Kidney epithelial cell (primary cell): ENCODE measurements around the gene ENTPD2. TPM values are rescaled to one million over a fixed set of nuclear protein-coding genes. Genes with fewer than 3 reads are reported as not detected.
A peak's percentile ranks its signal among the peaks of the same experiment; 100 is the strongest.

Experiments
- DNase-seq: peaks from one replicate; pipeline ENCODE4 v3.0.0-alpha.2; 2010; ENCODE audit warnings: low read depth
- H3K27me3 ChIP-seq: 2 replicates; pipeline ENCODE4 v1.6.0; 2011; ENCODE audit warnings: low read length; ENCODE audit not compliant: control insufficient read depth, insufficient read depth
- H3K36me3 ChIP-seq: 2 replicates; pipeline ENCODE4 v1.5.1; 2011; ENCODE audit warnings: low read length; ENCODE audit not compliant: control insufficient read depth, insufficient read depth
- H3K4me3 ChIP-seq: 2 replicates; pipeline ENCODE4 v1.5.1; 2011; ENCODE audit warnings: low read depth, mild to moderate bottlenecking, control low read depth, low read length
- total RNA-seq: library from RNA; depleted of rRNA; stranded (reverse); fragments of >200 nt; gene quantifications from 2 replicates; pipeline ENCODE4 v1.2.3, GENCODE V29; 2015
- TF ChIP-seq, protein P1 (sequence below): IDR thresholded peaks from 2 replicates; pipeline ENCODE4 v1.5.1; 2011; ENCODE audit warnings: mild to moderate bottlenecking, moderate library complexity, low read length, control low read depth, inconsistent platforms; ENCODE audit not compliant: insufficient read depth, poor library complexity, severe bottlenecking

The ENTPD2 gene
- total RNA-seq, 1 donor from 2014 or later: 0.21 TPM

DNA sequence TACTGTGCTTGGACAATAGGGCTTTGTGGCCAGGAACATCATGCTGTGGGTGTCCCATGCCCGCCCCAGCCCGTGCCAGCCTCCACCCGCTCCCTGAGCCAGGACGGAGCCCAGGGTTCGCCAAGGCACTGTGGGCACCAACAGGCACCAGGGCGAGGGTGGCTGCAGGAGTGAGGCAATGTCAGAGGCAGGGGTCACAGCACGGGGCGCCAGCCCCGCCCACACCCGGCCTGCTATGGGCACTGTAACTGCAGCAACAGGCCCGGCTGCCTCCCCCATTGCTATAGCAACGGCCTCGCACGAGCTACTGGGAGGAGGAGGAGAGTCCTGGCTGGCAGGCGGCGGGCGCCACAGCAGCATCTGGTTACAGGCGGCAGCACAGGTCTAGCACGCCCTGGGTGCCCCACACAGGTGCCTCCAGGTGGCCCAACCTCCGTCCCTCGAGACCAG, 28.3 kb downstream of the ENTPD2 start:
- peaks cover 2% of the 10 kb centered on the region for H3K27me3 ChIP-seq
- TF ChIP-seq, protein P1, sequence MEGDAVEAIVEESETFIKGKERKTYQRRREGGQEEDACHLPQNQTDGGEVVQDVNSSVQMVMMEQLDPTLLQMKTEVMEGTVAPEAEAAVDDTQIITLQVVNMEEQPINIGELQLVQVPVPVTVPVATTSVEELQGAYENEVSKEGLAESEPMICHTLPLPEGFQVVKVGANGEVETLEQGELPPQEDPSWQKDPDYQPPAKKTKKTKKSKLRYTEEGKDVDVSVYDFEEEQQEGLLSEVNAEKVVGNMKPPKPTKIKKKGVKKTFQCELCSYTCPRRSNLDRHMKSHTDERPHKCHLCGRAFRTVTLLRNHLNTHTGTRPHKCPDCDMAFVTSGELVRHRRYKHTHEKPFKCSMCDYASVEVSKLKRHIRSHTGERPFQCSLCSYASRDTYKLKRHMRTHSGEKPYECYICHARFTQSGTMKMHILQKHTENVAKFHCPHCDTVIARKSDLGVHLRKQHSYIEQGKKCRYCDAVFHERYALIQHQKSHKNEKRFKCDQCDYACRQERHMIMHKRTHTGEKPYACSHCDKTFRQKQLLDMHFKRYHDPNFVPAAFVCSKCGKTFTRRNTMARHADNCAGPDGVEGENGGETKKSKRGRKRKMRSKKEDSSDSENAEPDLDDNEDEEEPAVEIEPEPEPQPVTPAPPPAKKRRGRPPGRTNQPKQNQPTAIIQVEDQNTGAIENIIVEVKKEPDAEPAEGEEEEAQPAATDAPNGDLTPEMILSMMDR: peak; percentile 10
- H3K4me3 ChIP-seq: no peak overlapping the region
- DNase-seq: no peak
- peaks cover 2% of the 10 kb centered on the region for H3K36me3 ChIP-seq

DNA sequence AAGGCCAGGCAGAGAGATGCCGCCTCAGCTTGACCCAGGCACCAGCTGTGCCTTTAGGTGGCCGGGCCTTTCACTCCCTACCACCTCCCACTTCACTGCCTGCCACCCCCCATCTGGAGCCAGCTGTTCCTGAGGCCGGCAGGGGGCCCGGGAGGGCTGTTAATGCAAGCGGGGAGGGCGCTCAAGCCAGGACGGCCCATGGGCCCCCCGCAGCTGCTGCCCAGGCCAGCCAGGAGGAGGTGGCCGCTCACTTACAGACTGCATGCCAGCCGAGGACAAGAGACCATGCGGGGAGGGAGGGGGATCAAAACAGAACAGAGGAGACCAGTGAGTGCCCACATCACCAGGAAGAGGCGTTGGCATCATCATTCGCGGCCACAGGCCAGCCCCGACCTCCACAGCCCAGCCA, 30.3 kb downstream of the ENTPD2 start:
- TF ChIP-seq, protein P1: no peak
- H3K36me3 ChIP-seq: peaks cover 2% of the 10 kb centered on the region
- H3K4me3 ChIP-seq: no peak overlapping the region
- no peak for DNase-seq
- H3K27me3 ChIP-seq: peaks cover 2% of the 10 kb centered on the region

DNA sequence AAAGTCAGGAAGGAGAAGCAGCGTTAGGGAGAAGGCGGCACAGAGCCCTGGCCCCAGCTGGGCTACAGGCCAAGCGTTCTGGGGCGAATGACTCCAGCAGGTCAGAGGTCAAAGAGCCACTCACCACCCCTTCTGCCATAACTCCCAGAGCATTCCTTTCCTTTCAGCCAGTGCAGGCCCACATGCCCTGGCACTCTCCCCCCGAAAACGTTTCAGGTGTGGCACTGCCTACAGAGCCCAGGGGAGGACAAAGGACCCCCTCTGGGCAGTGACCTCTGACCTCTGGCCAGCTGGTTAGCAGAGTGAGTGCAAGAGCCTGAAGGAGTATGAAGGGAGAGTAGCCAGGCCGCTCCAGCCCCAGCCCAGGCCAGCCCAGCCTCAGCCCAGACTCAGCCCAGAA, 30.7 kb downstream of the ENTPD2 start:
- Histone ChIP-seq H3K36me3 (peaks cover 2% of the 10 kb centered on the region), H3K27me3 (peaks cover 2% of the 10 kb centered on the region), H3K4me3 (no peak overlapping the region)
- DNase-seq: no peak
- TF ChIP-seq, protein P1: no peak

DNA sequence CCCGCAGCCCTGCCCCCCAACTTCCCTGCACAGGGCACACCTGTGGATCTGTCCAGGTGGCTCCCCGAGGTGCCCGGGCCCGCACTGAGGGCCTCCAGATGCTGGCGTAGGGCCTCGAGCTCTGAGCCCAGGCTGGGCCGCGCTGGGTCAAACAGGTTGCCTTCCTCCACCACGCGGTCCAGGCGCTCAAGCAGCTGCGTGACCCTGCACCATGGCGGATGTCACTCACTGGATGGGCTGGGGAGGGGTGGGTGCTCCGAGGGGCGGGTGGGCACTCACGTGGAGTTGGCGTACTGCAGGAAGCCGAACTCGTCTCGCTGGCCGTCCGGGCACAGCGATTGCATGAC, 31.2 kb downstream of the ENTPD2 start:
- TF ChIP-seq, protein P1: no peak
- Histone ChIP-seq H3K36me3 (peaks cover 2% of the 10 kb centered on the region), H3K4me3 (no peak overlapping the region), H3K27me3 (peaks cover 2% of the 10 kb centered on the region)
- no peak for DNase-seq

DNA sequence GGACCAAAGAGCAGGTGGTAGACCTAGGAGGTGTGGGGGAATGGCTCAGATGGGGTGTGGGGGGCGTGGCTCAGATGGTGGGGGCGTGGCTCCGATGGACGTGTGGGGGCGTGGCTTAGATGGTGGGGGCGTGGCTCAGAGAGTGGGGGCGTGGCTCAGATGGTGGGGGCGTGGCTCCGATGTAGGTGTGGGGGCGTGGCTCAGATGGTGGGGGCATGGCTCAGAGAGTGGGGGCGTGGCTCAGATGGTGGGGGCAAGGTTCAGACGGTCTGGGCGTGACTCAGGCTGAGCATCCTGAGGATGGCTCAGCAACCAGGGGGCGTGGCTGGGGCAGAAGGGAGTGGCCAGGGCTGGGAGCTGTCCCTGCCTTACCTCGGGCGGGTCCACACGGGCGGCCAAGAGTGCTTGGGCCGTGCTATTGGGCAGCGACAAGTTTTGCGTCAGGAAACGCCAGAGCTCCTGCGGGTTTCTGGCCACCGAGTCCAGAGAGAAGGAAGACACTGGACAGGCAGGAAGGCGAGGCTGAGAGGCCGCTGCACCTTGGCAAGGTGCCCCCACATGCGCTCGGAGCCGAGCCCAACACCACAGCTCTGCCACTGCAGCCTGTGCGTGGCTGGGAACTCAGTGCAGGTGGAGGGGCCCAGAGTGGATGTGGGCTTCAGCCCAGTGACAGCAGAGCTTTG, 31.7 kb downstream of the ENTPD2 start:
- TF ChIP-seq, protein P1: no peak
- Histone ChIP-seq H3K27me3 (peaks cover 2% of the 10 kb centered on the region), H3K36me3 (peaks cover 2% of the 10 kb centered on the region), H3K4me3 (no peak overlapping the region)
- DNase-seq: no peak

DNA sequence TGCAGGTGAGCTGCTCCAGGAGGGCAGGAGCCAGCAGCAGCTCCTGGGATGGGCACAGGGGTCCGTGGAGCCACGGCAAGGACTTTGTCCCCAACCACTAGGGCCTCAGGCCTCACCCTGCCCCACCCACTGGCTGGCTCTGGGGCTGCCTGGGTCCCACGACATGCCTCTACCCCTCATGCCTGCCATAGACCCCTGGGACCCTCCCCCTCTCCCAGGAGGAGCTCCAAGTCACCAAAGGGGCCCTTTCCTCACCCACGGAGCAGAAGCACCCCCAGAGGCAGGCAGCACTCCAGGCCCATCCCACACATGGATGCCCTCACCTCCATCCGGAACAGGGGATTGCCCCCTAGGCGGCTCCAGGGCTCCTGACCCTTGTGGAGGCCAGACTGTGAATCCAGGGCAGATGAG, 32.3 kb downstream of the ENTPD2 start:
- TF ChIP-seq, protein P1: no peak
- peaks cover 2% of the 10 kb centered on the region for H3K36me3 ChIP-seq
- DNase-seq: no peak
- peaks cover 2% of the 10 kb centered on the region for H3K27me3 ChIP-seq
- no peak overlapping the region for H3K4me3 ChIP-seq
